GM18526 (cell line): ENCODE data around the gene ZBTB39.

Experiments
- POLR2A ChIP-seq: IDR thresholded peaks from 3 replicates; pipeline ENCODE4 v1.6.1; 2011; ENCODE audit not compliant: insufficient read length; ENCODE audit errors: extremely low read depth

The ZBTB39 gene

DNA sequence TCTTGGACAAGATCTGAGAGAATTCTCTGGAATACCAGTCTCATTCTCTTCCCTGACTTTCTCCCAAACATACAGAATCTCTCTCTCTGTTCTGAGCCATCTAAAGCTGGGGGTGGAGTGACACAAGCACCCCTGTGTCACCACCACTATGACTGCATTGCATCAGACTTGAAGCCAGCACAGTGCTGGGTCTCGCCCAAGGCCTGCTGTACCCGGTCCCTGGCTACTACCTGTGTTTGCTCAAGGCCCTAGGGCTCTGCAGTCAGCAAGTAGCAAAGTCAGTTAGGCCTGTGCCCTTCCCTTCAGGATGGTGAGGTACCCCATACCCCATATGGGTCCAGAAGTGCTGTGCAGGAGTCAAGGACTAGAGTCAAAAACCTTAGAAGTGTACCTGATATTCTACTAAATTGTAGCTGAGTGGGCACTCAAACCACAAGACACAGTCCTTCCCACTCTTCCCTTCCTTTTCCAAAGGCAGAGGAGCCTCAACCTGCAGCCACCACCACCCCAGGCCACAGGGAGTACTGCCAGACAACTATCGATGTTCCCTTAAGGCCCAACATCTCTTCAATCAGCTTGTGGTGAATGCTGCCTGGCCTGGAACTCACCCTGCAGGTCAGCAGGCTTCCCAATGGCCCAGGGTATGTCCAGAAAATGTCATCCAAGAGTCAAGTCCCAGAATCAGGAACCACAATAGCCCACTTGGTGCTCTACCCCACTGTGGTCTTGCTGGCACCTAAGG, 27.8 kb downstream of the ZBTB39 start:
- TF ChIP-seq POLR2A: no peak

DNA sequence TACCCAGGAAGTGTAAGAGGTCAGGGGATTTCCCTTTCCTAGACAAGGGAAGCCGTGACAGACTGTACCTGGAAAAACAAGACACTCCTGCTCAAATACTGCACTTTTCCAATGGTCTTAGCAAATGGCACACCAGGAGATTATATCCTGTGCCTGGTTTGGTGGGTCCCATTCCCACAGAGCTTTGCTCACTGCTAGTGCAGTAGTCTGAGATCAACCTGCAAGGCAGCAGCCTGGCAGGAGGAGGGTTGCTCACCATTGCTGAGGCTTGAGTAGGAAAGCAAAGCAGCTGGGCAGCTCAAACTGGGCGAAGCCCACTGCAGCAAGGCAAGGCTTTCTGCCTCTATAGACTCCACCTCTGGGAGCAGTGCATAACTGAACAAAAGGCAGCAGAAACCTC, 47.9 kb downstream of the ZBTB39 start:
- no peak for TF ChIP-seq POLR2A

DNA sequence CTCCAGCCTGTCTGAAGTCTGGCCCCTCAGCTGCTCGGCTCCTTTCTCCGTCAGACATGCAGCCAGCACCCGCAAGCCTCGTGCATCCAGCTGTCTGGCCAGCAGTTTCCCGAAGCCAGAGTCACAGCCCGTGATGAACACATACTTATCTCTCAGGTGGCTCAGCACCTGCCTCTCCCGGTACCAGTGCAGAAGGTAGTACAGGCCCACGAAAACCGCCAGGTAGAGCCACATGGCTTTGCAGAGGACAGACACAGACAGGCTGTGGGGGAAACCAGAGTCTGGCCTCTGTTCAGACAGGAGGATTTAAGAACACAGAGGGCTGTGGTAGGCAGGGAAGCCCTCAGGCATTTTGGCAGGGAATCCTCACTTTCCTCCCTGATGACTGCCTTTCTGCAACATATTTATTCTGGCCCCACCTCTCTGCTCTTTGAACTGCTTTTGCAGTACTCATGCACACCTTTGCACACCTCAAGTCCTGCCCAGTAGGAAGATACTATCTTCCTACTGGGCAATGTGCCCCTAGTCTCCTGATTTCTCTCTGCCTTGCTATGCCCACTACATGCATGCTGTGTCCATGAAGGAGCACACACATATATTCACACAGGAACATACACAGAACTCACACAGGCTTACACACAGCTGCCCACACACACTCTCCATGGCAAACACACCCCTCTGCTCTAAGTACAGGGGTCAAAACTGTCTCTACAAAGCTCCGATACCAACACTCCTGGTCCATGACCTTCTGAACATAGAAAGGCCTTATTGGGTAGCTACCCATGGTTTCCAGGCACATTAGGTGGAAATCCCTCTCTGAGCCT, 48.9 kb downstream of the ZBTB39 start, which contains the start of gene RDH16:
RDH16 (minus strand) TSS at position 380 of the 824 bp plus-strand sequence; CDS start at position 234, 146 bp downstream.
- TF ChIP-seq POLR2A: no peak

DNA sequence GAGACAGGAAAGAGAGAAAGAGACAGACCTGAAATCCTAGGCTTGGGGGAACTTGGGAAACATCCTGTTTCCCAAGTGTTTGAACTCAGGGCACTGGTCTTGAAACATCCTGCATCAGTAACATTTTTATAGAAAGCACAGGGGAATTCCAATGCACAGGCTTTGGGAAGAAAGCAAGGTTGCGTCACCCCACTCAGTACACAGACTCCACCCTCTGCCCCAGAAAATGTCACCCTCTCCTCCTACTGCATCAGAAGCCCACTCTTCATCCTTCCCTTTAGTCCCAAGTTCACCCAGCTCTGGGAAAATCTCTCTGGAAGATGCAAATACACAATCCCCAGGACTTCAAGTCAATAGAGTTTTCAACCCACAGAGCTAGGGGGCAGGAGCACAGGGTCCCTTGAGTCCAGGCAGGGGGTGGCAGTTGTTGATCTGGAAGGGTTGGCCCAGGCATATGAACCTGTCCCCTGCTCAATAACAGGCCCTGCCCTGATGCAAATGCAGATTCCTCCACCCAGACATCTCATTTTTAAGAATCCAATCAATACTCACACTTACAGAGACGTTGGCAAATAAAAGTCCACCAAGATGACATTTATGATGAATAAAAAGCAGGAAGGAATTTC, 50.6 kb downstream of the ZBTB39 start:
- TF ChIP-seq POLR2A: no peak

DNA sequence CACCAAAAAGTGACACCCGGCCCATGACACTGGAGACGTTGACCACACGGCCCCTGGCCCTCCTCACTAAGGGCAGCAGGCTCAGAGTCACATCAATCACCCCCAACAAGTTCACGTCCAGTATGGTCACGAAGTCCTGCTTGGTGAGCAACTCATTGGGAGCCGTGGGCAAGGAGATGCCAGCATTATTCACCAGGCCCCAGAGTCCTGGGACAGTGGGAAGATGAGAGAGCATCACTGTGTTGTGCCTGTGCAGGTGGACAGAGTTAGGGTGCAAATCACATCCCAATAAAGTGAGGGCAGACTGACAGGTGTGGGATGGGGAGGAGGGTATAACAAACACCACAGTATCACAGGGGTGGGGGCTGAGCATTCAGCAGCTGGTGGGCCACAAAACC, 51.4 kb downstream of the ZBTB39 start:
- TF ChIP-seq POLR2A: no peak

DNA sequence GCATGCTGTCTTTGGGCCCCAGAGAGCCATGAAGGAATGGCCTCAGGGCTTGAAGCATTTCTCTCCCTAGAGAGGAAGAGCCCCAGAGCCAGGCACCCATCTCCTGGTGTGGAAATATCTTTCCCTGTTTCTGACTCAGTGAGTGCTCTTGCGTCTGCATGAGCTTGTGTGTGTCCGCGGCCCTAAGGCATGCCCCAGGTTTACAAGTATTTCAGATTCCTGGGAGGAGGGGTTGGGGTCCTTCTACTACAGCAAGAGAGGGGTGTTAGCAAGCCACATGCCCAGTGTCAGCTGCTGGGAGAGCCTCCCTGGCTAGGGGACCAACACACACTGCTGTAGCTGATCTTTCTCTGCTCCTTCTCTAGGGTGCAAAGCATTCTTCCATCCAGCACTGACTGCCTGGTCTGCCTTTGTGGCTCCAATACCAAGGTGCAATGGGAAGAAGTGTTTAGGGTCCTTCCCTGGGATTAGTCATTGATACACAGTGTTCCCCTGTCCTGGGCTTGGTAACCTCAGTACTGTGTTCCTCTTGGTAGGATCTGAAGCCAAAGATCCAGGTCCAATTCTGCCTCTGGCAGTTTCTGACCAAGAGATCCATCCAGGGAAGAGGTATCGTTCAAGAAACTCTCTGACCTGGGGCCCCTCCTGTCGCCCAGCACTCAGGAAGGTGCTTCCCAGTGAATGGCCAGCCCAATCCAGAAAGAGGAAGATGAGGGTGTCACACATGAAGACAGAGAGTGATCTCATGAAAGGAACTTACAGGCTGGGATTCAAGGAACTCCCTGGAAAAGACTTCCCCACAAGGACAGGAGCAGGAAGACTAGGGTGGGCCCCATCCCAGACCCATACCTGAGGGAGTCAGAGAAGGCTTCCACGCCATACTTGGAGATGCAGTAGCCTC, 52.0 kb downstream of the ZBTB39 start:
- no peak for TF ChIP-seq POLR2A

DNA sequence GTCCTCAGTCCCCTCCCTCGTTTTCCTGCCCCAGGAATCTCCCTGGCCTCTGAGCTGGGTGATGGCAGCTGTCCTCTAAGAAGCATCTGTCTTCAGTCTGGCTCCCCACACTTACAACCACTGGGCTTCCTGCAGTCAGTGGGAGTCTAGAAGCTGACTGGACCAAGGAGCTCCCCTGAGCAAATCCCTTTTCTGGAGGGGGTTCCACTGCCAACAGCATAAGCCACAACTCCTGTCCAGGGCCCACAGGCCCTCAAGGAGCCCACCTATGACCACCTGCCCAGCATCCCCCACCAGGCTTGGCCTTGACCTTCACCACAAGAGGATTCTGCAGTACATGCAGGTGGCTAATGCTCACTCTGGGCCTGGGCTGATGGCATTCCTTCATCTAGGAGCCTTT, 53.0 kb downstream of the ZBTB39 start:
- no peak for TF ChIP-seq POLR2A

DNA sequence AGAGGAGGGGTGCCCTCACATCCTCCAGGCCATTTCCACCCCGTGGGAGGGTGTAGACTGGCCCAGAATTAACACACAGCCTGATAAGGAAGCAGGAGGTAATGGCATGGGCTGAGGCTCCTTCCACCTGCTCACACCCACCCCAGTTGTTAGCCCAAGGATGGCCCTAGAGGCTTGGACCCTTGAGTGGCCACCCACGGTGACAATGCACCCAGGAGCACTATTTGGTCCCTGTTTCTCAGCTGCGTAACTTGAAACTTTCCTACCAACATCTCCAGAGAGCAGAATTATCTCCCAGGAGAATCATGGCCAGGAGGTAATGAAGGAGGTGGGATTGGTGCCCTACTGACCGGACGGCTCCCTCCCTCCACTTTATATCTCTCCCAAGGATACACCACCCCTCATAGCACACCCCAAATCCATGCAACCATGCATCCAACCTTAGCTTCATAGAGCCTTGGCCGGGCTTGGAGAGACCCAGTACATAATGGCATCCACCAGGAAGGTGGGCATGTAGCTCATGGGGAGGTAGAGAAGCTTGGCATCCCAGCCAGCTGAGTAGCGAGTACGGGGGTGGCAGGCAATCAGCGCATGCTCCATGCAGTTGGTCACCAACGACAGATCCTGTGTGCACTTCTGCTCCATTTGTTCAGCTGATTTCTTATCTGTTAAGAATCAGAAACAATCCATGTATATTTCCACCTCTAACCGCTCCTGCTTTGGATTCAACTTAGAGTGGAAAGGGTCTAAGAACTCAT, 54.6 kb downstream of the ZBTB39 start:
- no peak for TF ChIP-seq POLR2A

DNA sequence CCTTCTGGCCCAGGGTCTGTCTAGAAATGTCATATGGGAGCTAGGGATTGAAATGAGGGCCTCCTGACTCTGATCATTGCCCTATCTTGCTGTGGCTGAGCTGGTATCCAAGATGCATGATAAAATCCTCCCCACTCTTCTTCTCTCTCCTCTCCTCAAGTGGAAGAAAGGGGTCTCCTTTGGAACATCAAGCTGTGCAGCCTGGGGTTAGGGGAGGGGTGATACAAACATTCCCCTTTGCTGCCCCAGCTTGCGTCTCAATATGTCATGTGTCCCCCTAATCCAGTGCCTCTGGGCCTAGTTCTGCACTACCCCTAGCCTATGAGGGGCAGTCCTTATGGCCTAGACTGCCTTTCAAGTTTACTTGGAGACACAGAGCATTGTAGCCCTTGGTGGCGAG, 57.5 kb downstream of the ZBTB39 start:
- TF ChIP-seq POLR2A: no peak
